KBM-7 (cell line): ENCODE results near the gene SEC24A.
A peak's percentile ranks its signal among the peaks of the same experiment; 100 is the strongest.
"Not testable (repeated sequence)": the region's sequence is repeated elsewhere in the genome, so short reads cannot be mapped to it uniquely, and the experiment has no call there.

Experiments
- DNase-seq: peaks from one replicate; pipeline ENCODE4 v3.0.0-alpha.2; 2015
- in situ Hi-C: fragments of 300-500 bp; cut with MboI; formaldehyde crosslinking; loops from 2 replicates; pipeline ENCODE4 v1.14.3; 2020; ENCODE audit warnings: low sequenced_read_pairs, low pct_unique_long_range_greater_than_20kb, mixed read lengths

Gene SEC24A

DNA sequence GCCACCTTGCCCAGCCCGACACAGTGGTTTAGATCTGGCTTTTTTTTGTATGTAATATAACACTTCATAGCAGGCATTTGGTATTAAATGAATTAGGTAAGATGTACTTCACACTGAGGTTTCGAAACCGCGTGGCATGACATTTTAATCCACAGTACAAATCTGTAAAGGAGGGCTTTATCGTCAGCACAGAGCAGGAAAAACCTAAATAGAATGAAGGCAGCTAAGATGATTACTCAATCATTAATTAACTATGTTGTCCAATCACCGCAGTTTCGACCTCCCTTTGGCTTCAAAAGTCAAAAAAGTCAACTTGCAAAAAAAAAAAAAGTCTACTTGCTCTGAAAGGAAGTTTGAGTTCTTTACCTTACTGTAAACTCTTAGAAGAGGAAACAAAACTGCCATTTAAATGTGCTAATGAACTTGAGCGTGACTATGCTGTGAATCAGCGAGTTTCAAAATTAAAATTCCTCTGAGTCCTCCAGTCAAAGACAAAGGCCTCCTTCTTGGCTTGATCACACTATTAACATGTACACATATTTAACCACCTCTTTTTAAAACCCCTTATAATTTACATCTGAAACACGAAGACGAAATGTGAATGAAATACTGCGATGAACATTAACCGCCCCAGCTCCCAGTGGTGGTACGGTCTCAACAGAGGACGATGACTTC is 698 bp upstream of the SEC24A start:
- in situ Hi-C loops = no loop called here
- DNase-seq = no peak

DNA sequence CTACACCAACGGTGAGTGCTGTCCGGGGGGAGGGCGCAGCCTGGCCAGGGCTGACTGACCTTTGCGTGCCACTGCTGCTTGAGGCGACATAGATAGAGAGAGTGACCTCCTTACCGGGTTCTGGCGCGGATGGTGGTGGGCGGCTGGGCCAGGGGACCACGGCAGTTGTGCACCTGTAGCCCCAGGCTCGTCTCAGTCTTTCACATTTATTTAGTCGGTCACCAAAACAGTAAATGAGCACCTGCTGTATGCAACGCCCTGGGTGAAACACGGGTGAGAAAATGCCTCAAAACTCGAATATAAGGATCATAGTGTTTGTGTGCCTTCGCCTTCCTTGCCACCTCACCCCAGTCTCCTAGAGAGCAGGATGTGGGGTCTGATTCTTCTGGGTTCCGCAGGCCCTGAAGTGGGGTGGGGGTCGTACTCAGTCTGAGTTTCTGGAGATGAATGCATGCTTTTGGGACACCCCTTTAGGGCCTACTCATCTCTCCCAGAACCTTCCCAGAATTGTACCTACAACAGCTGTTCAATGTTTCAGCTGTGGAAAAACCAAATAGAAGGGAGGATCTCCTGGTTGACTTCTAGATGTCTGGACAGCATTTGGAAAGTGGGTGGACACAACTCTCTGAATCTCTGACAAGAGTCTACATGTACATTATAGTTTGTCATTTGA is 714 bp downstream of the SEC24A start:
- no peak for DNase-seq
- in situ Hi-C loops = no loop called here

DNA sequence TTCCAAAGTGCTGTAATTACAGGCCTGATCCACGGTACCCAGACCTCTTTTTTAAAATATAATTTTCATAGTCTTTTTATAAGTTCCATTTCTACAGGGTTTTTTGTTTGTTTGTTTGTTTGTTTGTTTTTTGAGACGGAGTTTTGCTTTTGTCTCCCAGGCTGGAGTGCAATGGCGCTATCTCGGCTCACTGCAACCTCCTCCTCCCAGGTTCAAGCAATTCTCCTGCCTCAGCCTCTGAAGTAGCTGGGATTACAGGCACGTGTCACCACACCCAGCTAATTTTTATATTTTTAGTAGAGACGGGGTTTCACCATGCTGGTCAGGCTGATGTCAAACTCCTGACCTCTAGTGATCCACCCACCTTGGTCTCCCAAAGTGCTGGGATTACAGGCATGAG is 2.1 kb downstream of the SEC24A start:
- in situ Hi-C loops, DNase-seq: not testable (repeated sequence)

DNA sequence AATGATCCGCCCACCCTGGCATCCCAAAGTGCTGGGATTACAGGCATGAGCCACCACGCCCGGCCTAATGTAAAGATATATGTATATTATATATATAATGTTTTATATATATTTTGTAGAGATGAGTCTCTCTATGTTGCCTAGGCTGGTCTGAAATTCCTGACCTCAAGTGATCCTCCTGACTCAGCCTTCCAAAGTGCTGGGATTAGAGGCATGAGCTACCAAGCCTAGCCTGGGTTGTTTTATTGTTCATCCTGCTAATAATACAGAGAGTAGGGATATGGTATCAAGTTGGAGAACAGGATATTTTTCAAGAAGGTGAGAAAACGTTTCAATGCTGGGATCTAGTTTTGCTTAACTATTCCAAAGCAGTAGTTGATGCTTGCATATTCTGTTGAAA is 2.9 kb downstream of the SEC24A start:
- in situ Hi-C loops = no loop called here
- DNase-seq = no peak

DNA sequence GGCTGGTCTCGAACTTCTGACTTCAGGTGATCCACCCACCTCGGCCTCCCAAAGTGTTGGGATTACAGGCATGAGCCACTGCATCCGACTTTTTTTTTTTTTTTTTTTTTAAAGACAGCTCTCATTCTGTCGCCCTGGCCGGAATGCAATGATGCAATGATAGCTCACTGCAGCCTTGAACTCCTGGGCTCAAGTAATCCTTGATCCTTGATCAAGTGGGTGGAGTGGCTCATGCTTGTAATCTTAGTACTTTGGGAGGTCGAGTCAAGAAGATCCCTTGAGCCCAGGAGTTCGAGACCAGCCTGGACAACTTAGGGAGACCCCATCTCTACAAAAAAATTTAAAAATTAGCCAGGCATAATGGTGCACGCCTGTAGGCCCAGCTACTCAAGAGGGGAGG is 8.1 kb downstream of the SEC24A start:
- no peak for DNase-seq
- in situ Hi-C loops = no loop called here

DNA sequence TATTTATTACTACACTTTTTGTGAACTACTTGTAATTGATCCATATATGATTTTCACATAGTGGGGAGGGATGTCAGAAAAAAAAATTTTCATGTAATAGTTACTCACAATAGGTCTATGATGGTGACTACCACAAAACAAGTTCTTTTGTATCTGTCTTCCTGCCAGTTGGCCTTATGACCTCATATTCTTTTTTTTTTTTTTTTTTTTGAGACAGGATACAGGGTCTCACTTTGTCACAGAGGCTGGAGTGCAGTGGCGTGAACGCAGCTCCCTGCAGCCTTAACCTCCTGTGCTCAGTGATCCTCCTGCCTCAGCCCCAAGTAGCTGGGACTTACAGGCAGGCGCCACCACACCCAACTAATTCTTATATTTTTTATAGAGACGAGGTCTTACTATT is 10.9 kb downstream of the SEC24A start:
- DNase-seq = no peak
- in situ Hi-C loops = no loop called here

DNA sequence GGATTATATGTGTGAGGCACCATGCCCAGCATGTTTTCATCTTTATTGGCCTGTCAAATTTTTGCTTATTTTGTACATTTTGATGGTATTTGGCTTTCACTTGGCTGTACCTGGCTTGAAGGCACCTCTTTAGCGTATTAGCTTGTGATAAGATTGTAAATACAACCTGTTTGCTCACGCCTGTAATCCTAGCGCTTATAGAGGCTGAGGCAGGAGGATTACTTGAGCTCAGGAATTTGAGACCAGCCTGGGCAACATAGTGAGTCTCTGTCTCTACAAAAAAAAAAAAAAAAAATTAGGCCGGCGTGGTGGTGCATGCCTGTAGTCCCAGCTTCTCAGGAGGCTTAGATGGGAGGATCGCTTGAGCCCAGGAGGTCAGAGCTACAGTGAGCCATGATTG is 11.3 kb downstream of the SEC24A start:
- no peak for DNase-seq
- in situ Hi-C loops = no loop called here

DNA sequence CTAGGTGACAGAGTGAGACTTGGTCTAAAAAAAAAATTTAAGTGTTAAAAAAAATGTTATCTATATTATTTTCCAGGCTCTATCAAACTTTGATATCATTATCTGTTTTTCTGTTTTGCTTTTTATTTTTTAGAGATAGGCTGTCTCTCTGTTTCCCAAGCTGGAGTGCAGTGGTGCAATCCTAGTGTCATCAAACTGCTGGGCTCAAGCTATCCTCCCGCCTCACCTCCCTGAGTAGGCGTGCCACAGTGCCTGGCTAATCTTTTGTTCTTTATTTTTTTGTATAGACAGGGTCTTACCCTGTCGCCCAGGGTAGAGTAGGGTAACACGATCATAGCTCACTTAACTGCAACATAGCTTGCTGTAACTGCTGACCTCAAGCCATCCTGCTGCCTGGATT is 14.4 kb downstream of the SEC24A start:
- DNase-seq = no peak
- in situ Hi-C loops = no loop called here

DNA sequence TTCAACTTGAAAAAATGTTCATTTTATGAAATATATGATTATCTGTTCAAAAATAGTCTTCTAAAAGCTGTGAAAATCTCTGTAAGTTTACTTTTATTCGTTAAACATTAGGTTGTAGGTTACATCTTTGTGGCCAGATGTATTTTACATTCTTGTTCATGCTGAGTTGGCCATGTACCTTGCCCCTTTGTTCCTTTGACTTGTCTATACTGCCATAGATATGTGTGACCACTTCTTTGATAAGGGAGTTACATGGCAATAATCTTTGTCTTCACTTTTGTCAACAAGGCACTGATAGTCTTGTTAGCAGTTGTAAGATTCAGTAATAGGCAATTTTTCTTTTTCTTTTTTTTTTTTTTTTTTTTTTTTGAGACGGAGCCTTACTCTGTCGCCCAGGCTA is 15.9 kb downstream of the SEC24A start:
- in situ Hi-C loops = no loop called here

DNA sequence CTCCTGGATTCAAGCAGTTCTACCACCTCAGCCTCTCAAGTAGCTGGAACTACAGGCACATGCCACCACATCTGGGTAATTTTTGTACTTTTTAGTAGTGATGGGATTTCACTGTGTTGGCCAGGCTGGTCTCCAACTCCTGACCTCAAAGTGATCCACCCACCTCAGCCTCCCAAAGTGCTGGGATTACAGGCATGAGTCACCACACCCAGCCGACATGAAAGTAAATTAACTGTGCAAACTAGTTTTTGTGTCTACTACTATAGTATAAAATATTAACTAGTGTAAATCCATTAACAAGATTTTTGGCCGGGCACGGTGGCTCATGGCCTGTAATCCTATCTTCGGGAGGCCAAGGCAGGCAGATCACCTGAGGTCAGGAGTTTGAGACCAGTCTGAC is 25.0 kb downstream of the SEC24A start:
- in situ Hi-C loops, DNase-seq: not testable (repeated sequence)

More for the DNA sequence above, 15.9 kb downstream of the SEC24A start:
- DNase-seq = no peak

DNA sequence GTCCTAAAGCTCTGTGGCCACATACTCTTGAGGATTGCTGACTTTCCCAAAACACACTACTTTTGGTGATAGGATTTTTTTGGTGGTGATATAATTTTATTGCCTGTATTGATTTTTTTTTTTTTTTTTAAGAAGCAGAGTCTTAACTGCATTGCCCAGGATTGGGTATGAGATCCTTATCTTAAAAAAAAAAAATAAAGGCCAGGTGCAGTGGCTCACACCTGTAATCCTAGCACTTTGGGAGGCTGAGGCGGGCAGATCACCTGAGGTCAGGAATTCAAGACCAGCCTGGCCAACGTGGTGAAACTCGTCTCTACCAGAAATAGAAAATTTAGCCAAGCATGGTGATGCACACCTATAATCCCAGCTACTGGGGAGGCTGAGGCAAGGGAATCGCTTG is 28.8 kb downstream of the SEC24A start:
- in situ Hi-C loops, DNase-seq: not testable (repeated sequence)

DNA sequence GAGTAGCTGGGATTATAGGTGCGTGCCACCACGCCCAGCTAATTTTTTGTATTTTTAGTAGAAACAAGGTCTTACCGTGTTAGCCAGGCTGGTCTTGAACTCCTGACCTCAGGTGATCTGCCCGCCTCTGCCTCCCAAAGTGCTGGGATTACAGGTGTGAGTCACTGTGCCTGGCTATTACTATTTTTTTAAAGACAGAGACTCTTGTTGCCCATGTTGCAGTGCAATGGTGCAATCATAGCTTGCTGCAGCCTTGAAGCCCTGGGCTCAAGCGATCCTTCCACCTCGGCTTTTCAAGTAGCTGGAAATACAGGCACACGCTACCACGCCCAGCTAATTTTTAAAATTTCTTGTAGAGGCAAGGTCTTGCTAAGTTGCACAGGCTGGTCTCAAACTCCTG is 41.6 kb downstream of the SEC24A start:
- DNase-seq, in situ Hi-C loops: not testable (repeated sequence)

DNA sequence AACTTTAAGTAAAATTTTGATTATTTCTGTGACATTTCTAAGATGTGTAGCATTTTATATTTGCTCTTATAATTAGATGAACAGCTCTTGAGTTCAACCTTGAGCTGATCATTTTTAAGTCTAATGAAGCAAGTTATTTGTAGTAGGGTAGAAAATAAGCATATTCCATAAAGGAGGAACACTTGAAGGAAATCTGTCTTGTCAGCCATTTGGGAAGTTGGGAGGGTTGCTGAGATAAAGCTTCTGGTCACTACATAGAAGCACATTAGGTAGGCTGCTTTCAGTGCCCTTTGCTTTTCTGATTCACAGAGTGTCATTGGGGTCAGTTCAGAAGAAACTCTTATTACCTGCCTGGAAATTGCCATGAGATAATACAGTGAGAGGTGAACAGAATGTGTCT is 44.1 kb downstream of the SEC24A start:
- in situ Hi-C loops = no loop called here
- no peak for DNase-seq

DNA sequence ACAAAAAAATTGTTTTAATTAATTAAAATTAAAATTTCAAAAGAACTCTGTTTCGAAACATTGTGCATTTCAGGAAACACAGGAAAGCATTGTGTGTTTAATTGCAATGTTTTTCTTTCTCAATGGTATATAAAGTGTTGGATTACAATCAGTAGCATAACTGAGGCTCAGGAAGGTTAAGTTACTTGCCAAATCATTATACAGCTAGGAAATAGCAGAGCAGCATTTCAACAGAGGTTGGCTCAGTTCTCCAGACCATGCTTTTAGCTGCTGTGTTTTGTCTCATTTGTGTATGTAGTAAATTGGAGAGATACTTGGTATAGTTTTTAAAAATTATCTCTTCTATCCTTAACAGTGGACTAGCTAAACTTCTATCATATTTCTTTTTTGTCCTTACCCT is 59.7 kb downstream of the SEC24A start:
- no peak for DNase-seq
- in situ Hi-C loops = no loop called here

DNA sequence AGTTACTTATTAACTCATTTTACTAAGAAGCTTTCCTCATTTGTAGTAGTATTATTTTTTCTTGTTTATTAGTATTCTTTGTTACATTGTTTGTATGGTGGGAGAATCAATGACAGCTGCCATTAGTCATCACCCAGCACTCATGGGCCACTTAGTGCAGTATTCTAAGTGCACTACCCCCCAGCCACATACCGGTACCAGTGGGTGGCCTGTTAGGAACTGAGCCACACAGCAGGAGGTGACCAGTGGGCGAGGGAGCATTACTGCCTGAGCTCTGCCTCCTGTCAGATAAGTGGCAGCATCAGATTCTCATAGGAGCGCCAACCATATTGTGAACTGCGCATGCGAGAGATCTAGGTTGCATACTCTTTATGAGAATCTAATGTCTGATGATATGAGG is 65.5 kb downstream of the SEC24A start:
- in situ Hi-C loops = no loop called here
- no peak for DNase-seq

DNA sequence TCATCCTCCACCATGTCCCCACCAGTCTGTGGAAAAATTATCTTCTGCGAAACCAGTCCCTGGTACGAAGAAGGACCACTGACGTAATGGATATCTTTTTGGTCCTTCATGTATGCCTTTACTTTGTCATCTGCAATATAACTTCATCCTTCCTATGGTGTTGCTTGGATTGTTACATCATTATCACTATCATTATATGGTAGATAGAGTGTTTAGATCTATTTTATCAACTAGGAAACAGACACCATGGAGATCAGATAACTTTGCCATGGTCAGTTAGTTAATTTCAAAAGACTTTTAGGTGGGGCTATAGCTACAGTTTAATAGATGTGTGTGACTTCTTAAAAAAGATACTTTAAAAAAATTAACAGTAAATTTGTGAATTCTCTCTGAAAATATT is 66.0 kb downstream of the SEC24A start:
- in situ Hi-C loops = no loop called here
- no peak for DNase-seq

DNA sequence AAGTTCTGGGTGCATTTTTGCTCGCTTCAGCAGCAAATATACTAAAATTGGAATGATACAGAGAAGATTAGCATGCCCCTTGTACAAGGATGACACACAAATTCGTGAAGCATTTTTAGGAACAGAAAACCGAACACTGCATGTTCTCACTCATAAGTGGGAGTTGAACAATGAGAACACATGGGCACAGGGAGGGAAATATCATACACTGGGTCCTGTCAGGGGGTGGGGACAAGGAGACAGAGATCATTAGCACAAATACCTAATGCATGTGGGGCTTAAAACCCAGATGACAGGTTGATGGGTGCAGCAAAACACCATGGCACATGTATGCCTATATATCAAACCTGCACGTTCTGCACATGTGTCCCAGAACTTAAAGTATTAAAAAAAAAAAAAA is 66.9 kb downstream of the SEC24A start:
- DNase-seq, in situ Hi-C loops: not testable (repeated sequence)

DNA sequence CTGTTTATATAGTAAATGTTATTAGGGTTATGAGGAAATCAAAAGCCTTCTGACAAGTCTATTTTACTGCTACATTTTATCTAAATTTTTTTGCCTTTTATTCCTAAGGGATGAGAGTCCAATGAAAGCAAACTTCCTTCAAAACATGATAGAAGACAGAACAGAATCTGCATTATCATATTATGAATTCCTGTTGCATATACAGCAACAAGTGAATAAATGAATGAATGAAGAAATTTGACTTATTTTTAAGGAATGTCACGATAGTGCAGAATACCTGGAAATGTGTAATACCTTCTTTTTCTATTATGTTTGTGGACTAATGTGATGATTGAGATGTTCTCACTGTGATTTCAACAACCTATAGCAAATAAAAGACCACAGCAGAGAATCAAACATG is 76.3 kb downstream of the SEC24A start:
- DNase-seq = no peak
- in situ Hi-C loops = no loop called here

DNA sequence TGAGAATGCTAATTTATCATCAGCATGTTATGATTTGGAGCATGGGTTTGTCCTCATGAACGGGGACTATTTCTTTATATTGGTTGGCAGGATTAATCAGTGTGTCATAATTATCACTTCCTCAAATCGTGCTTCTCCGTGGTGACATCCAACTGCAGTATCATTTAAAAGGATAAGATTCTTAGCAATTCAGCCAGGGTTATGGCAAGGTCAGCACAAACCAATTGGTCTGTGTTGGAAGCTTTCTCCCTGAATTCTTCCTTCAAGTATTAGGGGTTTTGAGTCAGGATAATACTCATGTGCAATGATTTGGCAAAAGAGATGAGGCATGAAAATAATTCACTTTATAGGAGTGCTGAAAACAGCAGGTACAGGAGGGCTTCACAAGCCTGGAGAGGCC is 84.2 kb downstream of the SEC24A start:
- in situ Hi-C loops = no loop called here
- peak; percentile 7 for DNase-seq

DNA sequence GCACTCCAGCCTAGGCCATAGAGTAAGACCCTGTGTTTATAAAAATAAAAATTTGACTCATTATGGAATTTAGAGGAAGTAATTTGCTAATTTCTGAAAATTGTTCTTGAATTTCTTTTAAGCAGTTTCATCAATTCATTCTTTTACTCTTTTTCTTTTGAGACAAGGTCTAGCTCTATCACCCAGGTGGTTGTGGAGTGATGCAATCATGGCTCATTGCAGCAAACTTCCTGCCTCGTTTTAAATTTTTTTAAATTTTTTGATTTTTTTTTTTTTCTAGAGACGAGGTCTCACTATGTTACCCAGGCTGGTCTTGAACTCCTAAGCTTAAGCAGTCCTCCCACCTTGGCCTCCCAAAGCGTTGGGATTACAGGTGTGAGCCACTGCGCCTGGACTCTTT is 86.7 kb downstream of the SEC24A start:
- in situ Hi-C loops = no loop called here
- DNase-seq = peak; percentile 11

DNA sequence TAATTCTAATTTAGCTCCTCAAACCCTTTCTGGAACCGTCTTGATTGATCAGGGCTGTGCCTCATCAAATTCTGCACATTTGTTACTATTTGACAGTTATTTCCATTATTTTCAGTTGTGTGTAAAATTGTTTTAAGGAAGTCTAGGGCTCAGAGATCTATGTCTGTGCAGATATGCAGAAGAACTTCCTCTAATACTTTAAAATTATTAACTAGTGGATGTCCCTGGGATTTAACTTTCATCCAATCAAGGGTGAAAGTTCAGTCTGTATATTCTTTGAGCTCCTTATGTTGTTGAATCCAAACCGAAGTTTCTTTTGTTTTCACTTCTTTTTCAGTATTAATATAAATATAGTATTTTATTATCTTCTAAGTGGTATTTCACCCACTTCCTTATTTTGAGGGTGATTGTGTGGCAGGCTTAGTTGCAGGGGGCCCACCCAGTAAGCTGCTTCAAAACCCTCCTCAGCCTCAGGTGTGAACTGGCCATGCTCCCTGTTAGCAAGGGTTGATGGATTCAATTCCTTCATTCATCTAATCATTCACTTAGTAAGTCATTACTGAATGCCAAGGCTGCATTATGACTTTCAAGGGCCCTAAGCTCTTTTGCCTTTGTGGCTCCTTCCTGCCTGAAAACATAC is 87.7 kb downstream of the SEC24A start:
- in situ Hi-C loops = no loop called here
- DNase-seq = peak; percentile 13
